GM18868 (cell line): Measurements from ENCODE around the gene MYO5B.

ENCODE experiments used
- ATAC-seq: cut with Tn5 transposase; IDR thresholded peaks from one replicate; pipeline ENCODE4 v1.9.1; 2021; ENCODE audit warnings: mild to moderate bottlenecking, moderate library complexity; ENCODE audit not compliant: unreplicated experiment

Gene MYO5B

DNA sequence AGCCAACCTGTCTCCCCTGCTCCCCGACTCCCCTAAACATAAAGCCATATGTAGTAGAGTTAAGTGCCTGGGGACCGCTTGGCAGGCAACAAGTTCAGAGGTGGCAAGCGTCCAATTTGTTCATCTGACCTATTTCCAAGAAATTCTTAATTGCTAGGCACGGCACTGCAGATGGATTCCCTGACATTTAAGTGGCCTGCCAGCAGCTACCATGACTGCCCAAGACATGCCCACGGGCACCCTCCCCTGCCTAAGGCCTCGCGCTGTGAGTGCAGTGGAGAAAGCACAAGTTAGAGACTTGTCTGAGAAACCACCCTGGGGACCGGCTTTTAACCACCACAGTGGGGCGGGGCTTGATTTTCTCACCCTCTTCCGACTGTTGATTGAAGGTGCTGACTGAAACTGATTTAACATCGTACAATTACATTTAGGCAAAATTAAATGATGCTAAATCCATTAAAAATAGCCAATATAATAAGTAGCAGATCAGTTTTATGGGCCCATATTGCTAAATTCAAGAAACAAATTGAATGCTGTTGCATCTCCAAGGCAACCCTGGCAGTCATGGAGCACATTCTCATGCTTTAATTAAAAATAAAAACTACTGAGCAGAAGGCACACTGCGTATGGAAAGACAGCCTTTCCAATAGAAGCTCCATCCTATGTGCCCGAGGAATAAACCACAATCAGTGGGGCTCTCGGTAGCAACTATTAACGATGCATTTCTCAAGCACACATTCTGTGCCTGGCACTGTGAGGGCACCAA is 218.0 kb downstream of the MYO5B start:
- no peak for ATAC-seq

DNA sequence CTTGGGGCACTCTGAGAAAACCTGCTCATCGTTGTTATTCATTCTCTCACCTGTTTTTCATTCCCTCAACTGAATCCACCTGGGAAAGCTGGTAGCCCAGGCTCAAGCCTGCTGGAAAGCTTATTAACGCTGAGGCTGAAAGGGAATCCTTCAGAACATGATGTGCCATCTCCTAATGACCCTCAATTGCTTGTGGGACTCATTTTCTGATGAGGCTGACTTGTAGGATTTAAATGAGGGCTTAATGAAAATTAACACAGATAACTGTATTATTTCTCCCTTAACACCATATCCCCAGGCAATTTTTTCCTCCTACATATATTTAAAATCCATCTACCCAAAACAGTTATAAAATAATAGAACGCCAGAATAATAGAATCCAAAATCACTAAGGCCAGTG is 218.9 kb downstream of the MYO5B start:
- no peak for ATAC-seq

DNA sequence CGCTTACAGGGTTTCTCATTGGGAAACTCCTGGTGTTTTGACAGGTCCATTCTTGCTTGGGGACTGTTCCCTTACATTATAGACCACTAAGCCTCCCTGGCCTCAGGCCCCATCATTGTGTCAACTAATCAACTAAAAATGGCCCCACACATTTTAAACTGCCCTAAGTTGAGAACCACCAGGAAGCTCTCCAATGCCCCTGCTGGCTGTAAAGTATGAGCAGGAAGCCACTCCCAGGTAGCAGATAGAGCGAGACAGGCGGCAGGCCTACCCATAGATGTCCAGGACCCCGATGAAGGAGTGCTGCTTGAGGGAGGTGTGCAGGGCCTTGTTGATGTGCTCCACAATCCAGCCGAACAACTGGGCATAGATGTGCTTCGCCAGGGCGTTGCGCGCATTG is 220.9 kb downstream of the MYO5B start:
- no peak for ATAC-seq

DNA sequence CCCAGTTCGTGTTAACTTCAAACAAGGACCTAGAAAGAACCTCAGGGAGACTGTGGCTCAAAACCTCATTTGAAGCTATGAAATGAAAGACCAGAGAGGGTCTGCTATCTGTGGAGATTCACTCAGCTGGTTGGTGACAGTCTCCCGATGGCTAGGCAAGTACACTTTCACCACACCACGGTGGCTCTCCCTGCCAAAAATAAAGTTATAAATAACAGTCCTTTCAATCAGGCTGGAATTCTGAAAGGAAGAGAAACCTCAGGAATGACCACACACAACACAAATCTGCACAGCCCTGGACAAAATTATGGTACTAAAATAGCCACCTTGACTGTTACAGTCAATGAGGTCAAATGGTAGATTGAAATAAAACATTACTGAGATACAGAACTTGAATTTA is 221.4 kb downstream of the MYO5B start:
- ATAC-seq = no peak

DNA sequence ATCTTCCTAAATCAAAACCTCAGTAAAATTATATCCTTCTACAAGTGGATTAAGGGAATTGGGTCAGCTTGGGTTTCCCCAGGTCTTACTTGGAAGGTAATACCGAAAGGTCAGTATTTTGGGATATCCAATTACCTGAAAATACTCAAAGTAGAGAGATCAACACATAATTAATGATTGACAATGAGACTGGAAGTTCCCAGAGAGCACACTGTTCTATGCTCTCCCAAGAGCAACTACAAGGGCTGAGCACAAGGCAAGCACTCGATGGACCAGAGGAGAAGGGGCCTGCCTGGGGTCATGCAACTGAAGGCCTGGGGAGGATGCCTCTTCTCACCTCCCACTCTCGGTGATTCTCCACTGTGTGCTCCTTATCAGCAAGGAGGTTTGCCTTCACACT is 222.4 kb downstream of the MYO5B start:
- no peak for ATAC-seq

DNA sequence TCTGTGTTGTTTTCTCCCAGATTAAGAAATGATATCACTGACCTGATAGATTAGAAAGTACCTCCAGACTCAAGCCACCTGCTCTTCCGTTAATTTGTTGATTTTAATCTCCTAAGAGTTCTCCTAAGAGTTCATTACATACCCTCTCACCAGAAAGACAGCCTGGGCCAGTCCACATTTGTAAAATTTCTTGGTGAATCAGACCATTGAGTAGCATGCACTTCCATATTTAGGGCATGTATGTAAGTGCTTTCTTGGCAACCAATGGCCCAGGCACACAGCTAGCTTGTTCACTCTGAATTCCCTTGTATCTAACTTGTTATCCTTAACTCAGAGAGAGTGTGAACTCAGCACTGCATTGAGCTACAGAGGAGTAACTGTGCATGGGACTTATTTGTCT is 223.5 kb downstream of the MYO5B start:
- ATAC-seq = no peak

DNA sequence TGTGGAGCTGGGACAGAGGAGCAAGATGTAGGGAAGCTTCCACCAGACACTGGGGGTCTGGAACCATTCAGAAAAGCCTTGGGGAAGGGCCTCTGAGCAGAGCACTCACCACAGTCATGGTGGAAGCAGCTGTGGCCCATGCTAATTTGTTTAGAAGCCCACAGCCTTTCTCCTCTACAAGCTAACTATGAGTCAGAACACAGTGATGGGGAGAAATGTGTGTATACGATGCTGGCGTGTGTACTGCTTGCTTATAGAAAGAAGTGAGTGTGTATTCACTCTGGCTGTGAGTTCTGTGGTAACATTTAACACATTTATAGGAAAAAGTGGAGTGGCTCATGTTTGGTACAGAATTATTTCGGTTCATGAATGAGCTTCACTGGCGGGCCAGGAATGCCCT is 224.6 kb downstream of the MYO5B start:
- ATAC-seq = no peak

DNA sequence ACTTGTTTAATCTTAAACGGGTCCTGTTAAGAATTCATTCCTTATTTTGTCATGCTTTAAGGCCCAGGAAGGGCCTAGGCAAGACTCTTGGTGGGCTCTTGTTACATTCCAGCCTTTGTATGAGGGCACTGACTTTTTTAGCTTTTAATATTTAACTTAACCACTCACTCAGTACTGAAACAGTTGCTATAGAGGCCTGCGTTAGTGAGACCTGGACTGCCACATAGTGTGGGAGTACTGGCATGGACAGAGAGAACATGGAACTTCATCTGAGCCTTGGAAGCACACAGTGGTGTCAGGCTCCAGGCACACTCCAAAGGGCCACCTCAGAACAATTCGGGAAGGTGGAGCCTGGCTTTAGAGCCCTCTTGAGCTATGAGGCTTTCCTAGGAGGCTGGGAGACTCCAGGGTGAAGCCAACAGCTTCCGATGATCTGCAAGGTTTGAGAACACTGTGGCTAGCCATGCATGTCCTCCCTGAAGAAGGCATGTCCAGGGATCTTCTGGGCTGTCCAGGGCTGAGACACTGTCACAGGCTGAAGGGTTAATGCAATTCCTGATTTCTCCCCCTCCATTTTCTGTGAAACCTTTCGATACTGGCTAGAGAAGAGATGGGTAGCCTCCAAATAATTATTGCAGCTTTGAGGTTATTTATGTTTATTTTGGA is 226.2 kb downstream of the MYO5B start:
- ATAC-seq = no peak

DNA sequence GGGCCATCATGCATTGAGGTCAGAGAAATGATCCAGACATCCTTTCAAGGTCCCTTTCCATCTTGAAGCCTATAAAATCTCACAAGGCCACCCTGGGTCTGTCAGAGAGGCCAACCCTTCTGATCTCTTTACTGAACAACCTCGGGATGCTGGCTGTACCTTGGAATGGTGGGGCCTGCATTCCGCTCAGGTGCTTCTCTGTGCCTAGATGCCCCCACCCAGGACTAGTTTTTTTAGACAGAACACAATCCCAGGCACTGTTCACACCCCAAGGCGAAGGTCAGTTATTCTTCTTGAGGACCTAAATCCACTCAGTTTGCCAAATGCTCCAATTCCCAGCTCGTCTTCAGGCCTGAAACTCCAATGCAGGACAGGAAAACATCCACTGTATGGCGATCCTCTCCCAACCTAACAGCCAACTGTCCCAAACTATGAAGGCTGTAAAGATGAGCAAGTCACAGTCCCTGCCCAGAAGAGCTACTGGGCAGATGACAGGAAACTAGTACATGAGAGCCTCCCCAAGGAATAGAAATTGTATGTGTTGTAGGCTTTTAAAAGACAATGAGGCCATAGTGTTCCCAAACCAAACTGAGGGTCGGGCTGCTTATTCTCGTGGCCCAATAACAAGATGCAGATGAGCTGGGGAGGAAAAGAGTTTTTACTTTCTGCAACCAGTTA is 227.2 kb downstream of the MYO5B start:
- no peak for ATAC-seq

DNA sequence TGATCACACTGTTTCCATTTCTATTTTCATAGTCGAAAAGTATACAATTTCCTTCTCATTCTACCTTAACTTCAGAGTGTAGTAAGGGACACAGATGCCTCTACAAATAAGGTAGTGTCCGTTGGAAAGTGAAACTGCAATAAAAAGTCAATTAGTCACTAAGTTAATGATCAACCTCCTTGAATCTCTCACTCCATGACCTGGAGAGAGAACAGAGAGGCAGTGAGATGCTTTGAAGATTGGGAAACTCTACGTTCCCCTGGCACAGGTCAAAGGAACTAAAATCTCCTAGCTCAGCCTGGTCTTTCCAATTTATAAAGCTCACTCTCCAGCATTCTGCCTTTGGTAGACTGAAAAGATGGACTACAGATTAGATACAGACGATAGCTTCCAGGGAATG is 227.8 kb downstream of the MYO5B start:
- ATAC-seq = no peak

DNA sequence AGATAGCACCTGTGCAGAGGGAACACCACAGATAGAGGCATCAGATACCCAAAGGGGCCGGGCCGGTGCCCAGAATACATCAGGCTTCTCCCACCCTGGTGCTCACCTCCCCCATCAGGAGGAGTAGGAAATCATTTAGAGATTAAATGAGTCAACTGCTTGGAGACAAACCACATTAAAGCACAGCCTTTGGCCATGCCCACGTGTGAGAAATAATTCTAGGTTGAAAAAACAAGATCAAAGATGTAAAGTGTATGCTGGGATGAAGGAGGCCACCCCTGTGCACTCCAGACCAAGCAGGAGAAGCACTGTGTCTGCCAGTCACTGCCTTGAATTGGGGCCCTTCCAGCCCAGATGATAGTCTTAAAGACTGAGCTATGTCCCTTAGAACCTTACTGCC is 228.9 kb downstream of the MYO5B start:
- ATAC-seq = no peak

DNA sequence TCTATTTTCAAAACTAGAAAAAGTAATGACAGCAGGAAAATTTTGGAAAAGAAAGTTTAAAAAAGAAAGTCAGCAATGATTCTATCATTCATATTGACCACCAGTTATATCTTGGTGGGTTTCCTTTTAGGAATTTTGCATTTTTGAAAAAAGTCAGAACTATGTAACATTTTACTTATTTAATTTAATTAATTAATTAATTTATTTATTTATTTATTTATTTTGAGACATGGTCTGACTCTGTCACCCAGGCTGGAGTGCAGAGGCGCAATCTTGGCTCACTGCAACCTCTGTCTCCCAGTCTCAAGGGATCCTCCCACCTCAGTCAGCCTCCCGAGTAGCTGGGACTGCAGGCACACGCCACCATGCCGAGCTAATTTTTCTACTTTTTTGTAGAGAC is 231.7 kb downstream of the MYO5B start:
- ATAC-seq = no peak

DNA sequence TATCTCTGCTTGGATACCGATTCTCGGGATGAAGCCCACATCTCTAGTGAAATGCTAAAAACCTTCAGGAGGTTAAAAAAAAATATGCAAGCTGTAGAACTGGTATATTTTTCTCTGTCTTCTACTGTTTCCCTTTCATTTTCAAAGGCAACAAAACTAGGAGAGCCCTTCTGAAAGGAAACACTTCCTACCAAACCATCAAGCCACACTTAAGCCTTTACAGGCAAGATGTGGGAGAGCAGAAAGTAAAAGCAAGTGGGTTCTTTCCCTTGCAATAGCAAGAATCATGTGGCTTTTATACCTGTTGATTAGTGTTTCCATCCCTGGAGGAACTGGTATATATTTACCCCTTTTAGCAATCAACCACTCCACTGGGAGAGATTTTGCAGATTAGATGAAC is 233.7 kb downstream of the MYO5B start:
- ATAC-seq = no peak

DNA sequence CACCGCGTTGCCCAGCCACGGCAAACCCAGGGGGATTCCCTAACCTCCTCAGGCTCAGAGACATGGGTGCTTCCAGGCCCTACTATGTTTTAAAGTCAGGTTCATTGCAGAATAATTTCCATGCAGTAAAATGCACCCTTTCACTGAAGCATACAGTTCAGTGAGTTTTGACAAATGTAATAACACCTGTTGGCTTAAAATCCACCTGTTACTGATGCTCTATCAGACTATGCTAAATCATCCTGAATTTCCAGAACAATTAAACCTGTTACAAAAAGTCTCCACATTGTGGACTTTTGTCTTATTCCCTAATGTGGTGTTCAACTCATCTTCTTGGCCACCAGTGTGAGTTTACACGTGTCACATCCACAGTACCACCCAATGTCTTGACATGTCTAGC is 234.6 kb downstream of the MYO5B start:
- ATAC-seq = no peak

DNA sequence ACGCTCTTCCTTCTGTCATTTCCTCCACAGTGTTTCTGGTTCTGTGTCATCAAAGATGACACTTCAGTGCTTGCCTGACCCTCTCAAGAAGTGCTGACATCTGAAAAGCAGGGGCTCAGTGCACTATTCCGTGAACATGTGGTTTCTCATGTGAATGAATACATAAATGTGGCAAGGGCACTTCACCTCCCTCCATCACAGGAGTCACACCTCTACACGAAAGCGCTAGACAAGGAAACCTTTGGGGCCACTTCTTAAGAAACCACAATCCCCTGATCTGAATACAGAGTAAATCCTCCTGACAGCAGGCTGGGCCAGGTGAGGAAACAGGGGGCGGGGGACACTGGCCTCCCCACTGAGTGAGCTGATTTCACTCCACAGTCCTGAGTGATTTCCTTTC is 235.8 kb downstream of the MYO5B start:
- ATAC-seq = no peak

DNA sequence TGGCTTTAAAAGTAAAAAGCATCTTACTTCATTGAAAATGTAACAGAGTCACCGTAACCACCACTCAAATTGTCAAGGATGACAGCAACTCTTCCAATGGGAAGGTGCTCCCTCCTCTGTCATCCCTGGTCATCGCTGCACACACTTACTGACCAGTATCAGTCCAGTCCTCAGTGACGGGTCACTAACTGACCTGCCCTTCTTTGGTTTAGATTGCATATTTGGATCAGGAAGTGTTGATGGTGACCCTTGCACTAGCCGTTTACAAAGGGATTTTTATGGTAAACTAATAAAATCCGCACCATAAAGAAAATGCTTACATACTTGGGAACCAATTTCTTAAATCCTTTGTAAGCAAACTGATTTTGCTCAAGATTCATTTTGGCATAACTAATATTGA is 239.7 kb downstream of the MYO5B start:
- ATAC-seq = no peak

DNA sequence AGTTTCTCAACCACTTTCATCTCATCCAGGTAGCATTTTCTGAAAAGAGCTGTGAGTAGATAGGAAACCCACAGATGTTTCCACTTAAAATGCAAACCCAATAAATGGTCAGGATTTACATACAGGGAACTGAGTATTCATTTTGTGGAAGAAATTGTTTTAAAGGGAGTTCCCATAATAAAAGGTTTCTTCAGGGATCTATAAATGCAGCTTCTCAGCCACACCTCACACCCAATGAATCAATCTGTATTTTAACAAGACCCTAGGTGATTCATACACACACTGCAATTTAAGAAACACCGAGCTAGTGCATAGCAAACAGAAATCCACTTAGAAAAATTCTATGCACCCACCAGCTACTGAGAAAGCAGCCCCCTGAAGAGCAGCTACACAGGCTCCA is 241.6 kb downstream of the MYO5B start:
- ATAC-seq = no peak

DNA sequence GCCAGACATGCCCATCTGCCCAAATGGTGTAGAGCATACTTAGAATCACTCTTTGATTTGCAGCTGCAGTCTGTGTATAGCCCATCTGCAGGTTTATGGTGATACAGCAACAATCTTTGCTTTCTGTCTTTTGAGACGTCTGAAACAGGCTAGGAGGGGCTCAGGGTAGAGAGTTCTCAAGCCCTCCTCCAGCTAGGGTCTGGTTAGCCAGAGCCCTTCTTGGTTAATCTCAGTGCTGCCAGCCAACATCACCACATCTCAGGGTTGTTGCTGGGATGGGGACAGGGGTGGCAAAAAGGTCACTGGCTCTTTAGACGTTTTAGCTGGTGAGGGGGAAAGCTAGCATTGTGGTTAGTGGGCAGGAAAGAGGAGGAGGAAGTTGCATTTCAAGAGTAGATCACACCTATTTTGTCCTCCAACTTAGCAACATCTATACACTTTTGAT is 245.0 kb downstream of the MYO5B start:
- ATAC-seq = no peak

DNA sequence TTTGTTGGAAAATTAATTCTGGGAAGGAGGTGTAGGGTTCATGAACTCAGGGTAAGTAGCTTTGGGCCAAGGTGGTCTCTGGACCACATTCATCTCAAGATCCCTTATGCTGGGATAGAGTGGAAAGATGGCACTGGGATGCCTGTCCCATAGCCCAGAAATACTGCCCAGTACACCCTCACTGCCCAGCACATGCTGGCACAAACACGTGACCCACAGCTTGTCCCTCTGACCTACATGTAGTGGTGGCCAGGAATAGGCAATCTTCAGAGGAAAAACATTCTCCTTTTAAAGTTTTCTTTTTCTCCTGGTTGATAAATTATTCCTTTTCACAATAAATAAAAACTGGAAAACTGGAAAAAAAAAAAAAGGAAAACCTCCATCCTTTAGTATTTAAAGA is 246.0 kb downstream of the MYO5B start:
- ATAC-seq = no peak

DNA sequence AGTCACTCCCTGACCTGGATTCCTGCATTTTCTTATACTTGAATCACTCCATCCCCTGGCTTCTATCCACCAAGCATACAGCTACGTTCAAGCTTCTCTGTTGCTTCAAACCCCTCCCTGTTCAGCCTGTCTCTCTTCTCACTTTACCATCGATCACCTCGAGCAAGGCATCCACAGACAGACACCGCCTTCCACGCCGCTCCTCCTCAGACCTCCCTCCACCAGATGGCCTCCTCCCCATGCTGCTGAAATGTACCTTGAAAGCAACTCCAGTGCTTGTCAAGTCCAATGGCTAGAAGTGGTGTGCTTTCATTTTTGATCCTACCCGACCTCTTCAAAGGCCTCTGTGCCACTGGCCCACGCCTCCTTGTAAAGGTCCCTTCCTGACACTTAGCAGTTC is 250.3 kb downstream of the MYO5B start:
- no peak for ATAC-seq

DNA sequence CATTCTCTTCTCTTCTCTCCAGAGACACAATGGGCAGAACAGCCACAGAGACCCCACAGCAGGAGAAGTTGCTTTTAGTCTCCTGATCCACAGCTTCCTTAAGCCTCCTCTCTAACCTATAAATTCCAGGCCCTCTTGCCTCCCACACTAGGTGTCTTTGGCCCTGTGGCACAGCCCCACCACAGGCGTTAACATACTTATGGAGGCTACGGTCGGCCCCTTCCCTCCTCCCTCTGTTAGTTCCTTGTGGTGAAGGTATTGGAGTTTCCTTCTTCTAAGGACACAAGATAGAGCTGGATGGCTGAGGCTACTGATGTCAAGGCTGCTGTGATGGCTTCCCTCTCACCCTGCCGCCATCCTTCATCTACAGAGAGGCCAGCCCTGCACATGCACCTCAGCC is 258.1 kb downstream of the MYO5B start:
- no peak for ATAC-seq

DNA sequence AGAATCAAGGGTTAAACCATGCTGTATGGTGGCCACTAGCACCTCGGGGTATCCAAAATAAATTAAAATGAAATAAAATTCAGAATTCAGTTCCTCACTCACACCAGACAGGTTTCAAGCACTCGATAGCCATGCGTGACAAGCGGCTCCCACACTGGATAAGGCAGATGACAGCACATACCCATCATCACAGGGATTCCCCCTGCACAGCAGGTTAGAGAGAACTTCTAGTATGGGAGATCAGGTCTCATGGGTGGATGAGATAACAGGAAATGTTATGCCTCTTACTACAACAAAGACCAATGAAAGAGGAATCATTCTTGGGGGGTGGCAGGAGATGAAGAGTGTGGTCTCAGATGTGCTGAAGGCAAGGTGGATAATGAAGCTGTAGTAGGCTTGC is 259.7 kb downstream of the MYO5B start:
- ATAC-seq = no peak
